GM19240 (cell line): ENCODE measurements around the gene EHBP1.
A peak's percentile ranks its signal among the peaks of the same experiment; 100 is the strongest.

Experiments used
- DNase-seq: peaks from one replicate; pipeline ENCODE4 v3.0.0; 2011; ENCODE audit warnings: low spot score; ENCODE audit not compliant: insufficient read length

EHBP1 gene

DNA sequence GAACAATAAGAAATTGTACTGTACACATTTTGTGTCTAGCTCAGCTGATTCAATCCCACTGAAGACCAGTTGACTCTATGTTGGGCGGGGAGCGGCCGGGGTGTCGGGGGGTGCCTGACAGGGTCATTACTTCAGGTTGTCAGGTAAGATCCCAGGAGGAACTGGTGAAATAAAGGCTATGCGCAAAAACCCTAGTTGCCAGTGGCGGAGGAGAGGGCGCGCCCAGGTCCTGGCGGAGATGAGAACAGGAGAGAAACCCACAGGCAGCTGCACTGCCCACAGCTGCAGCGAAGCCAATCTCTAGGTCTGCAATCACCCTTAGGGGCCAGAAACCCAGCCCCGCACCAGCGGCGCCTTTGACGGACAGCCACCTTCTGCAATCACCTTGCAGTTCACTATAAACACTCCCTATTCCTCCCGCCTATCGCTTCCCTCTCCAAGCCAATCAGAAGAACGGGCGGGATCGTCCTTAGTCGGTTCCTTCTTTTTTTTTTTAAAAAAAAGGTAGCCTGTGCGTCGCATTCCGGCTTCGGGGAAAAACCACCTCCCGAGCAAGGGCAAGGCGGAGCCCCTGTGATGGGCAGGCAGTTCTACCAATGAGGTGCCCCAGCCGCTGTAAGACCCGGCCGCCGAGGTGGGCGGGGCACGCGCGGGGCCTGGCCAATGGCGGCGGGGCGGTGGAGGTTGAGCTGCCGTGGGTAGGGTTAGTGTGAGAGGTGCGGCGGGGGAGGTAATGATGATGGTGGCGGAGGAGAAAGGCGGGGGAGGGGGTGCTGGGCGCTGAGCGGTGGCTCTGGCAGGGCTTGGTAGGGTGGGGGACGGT lies at the start of gene EHBP1:
Gene EHBP1, plus strand, starts transcription at position 707 of the 823 bp plus-strand sequence. CDS start 1,479 bp downstream, outside the sequence.
- peak; percentile 82 for DNase-seq

DNA sequence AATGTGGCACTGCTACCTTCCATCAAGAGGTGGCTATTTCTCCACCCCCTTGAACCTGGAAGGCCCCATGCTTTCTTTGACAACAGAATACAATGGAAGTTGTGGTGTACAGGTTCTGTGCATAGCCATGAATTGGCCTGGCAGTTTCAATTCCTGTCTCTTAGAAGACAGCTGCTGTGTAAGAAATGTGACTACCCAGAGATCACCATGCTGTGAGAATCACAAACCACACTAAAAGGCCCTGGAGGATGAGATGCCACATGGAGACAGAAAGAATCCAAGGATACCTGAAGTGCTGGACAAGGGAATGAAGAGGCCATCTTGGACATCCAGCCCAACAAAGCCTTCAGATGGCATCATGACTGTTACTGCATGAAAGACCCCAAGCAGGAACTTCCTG lies 47.7 kb upstream of the EHBP1 start:
- DNase-seq, result no peak

DNA sequence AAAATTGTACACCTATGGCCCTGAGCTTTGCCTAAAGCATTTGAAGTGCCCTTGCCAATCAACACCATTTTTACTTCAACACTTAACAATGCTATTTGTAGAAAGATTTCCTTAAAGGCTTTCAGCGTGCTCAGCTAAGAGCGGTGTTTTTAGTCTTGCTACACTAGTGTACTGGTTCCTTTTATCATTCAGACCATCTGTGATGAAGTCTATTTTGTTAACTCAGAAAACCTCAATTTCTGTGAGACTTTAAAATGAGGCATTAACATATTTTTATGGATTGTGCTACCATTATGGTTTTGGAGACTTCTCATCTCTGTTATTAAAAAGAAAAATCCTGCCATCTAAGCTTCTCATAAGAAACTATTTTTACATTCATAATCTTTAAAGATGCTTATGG lies 46.6 kb upstream of the EHBP1 start:
- no peak for DNase-seq

DNA sequence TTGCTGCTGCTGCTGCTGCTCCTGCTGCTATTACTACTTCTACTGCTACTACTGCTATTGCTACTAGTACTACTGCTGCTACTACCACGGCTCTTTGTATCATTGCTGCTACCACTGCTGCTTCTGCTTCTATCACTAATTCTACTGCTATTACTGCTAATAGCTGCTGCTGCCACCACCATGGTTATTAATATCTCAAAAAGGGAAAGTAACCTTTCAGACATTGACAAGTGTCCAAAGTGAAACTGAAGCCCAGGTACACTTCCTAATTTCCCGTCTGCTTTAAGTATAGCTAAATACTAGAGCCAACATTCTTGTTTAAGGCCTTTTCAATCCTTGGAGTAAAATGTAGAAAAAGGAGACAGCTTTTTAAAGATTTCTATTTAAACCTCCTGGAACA lies 45.4 kb upstream of the EHBP1 start:
- DNase-seq, result peak; percentile 38

DNA sequence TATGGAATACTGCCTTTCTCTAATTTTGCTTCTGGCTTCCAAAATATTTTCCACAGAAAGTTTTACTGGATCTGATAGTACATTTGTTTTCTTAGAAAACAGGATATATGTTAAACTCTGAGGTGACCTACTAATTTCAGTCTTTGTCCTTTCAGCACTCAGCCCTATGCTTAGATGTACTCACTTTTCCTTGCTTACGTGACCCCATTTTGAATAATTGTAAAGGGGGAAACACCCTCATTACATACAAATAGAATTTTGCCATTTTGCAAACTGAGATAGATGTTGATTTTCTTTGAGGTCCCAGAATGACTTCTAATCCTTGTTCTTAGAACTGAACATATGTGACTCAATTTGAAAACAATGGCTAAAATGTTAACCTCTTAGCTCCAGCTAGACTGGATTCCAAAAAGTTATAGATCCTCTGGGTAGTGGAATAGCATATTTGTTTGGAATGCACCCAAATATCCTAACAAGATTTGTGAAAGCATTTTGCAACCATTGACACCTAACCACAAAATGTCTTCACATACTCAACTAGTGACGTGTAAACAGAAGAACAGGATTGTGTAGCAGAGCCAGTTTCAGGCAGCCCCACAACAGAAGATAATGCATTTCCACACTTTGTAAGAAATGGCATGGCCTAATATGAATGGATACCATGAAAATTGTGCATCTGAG lies 44.8 kb upstream of the EHBP1 start:
- no peak for DNase-seq

DNA sequence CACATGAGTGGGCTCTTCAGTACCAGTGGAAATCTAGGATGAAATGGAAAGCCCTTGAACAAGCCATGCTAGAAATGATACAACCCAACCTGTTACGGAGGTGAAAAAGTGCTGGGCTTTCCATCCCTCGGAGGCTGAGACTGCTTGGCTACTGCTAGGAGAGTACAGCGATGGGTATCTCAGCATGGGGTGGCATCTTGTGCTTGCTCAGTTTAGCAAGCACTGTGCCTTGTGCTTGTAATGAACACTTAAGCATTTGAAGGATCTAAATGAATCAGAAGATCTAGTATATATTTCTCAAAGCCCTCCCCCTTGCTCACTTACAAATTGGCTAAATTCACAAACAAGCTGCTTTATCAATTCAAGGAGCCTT lies 44.3 kb upstream of the EHBP1 start:
- DNase-seq, result no peak

DNA sequence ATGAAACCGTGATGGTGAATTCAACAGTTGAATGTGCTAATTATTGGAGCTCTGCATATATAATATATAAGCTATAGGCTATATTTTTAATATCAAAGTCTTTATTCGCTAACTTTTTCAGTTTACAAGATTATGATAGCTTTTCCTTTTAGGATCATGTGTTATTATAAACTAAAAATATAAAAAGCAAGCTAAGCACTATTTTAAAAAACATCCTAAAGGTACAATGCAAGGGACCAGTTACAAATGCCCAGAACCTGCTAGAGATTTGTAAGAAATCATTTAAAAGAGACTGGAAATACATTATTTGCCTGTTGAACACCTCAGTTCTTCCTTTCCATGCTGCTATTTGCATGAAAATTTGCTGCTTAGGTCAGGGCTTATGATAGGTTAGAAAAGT lies 43.4 kb upstream of the EHBP1 start:
- DNase-seq, result no peak

DNA sequence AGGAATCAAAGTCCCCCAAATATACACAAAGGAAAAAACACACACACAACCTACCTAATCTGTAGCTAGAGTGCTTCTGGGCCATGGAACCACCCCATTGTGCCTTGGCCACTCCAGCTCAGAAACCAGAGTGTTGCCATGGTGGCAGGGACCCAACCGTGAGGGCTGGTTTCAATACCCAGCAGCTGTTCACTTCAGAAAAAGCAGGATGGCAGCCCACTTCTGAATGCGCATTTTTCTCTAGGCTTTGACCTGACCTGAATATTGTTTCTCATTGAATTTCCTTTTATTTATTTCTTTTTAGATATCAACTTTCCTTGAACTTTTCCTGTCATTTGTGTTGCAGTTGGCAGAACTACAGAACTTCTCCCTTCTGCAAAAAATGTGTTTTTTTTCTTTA lies 43.0 kb upstream of the EHBP1 start:
- no peak for DNase-seq

DNA sequence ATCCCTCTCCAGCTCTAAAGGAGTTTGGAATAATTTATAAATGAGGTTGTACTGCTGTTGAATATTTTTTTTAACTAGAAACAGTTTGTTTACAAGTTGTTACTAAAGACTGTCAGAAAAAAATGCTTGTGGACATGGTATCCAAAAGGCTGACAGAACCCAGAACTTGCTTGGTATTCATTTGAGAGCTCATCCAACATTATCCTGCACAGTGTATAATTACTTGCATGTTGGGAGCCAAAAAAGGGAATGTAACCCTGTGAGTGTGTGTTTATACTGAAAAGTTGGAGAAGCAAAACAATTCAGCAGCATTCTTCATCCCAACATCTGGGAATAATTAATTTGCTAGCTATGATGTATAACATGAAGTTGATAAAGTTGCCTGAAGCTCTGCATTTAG lies 42.1 kb upstream of the EHBP1 start:
- no peak for DNase-seq

DNA sequence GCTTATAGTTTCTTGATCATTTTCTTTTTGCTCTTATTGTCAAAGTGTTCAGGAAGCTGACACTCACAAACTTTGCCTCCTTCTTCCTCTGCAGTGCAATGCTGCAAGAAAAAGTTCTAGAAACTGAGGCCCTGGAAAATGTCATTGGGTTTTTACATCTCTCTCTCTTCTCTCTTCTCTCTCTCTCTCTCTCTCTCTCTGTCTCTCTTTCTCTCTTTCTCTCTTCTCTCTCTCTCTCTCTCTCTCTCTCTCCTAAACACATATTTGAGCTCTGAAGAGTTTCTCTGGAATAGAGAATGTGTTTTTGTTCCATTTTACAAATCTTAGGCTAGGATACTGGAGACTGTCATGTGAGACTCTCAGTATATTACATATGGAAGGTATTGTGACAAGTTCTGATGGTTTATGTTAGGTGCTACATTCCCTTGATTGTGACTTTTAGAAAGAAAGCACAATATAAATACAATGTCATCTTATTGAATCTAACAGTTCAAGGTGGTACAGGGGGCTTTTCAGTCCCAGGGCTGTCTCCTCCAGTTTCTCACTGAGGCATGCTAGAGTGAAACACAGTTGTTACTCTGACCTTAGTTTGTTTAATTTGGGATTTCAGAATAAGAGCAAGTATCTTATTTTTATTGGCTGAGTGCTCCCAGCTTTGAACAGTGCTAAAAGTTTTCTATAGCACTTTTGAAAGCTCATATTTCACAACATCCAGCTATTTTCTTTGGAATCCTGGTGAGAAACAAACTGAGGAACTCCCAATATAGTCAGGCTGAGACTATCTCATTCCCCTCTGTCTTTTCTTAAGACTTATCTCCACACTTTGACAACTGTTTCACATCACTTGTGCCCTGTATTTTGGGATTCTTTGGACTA lies 41.4 kb upstream of the EHBP1 start:
- no peak for DNase-seq

DNA sequence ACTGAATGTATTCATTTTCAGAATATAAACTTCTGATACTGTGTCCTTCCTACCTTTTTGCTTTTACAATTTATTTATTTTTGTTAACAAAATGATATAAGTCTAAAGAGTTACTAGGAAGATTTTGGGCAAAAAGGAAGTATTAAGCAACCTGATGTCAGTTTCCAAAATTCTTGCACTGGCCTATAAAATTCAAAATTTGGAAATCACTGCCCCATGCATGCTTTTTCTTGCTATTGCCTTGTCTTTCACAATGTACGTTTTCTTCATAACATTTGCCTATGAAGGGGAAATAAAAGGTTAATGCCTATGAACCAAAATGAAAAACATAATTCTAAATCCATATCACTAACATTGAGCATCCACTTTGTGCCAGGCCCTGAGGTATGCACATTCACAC lies 40.1 kb upstream of the EHBP1 start:
- DNase-seq, result no peak

DNA sequence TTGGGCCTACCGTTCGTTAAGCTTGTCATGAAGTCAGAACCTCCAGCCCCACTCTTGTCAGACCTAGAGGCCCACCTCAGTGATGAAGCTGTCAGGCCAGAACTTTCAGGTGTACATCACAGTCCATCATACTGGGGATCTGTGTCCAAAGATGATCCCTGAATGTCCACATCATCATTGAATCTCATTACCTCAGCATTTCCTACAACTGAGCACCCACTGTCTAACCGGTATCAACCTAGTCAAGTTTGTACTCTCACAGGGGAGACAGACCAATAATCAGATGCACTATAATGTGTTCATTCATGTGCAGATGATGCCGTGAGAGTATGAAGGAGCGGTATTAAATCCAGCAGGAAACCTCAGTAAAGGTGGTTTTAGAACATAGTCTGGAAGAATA lies 36.3 kb upstream of the EHBP1 start:
- no peak for DNase-seq

DNA sequence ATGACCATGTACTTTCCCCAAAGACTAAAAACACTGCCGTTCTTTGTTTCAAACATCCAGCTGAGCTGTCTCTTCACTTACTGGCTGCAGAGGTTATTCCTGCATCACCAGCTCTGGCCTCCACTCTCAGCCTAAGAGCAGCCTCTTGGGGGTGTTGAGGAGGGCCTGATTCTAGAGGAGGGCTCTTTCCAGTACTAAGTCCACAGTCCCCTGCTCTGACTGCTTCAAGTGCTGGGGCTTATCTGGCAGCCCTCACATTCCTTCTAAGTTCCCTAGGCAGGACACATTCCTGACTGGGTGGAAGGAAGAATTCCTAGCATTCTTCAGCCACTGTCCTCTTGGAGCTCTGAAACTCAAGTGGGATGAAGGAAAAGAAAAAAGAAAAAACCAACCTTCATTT lies 32.9 kb upstream of the EHBP1 start:
- DNase-seq, result no peak

DNA sequence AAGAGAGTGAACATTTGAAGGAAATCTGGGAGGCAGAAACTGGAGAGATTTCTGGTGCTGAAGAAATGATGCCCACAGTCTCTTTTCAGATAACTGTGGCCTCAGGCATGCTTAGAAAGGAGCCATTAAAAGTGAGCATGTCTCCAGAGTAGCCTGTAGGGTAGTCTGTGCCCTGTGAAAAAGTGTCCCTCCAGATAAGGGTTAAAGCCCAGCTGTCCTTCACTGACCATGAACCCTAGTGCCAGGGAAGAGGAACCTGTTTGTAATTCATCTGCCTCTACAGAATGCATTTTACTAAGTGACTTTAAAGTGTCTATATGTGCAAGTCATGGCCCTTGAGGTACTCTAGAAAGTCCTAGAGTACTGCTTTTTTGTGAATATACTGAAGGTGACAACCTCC lies 30.5 kb upstream of the EHBP1 start:
- no peak for DNase-seq

DNA sequence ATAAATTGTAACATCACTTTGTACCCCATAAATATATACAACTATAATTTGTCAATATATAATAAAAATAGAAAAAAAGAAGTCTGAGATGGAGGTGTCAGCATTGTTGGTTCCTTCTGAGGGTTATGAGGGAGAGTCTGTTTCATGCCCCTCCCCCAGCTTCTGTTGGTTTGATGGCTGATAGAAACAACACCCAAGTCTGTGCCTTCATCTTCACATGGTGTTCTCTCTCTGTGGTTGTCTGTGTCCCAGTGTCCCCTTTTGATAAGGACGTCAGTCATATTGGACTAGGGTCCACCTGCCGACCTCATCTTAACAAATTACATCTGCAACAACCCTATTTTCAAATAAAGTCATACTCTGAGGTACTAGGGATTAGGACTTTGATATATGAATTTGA lies 20.3 kb upstream of the EHBP1 start:
- no peak for DNase-seq

DNA sequence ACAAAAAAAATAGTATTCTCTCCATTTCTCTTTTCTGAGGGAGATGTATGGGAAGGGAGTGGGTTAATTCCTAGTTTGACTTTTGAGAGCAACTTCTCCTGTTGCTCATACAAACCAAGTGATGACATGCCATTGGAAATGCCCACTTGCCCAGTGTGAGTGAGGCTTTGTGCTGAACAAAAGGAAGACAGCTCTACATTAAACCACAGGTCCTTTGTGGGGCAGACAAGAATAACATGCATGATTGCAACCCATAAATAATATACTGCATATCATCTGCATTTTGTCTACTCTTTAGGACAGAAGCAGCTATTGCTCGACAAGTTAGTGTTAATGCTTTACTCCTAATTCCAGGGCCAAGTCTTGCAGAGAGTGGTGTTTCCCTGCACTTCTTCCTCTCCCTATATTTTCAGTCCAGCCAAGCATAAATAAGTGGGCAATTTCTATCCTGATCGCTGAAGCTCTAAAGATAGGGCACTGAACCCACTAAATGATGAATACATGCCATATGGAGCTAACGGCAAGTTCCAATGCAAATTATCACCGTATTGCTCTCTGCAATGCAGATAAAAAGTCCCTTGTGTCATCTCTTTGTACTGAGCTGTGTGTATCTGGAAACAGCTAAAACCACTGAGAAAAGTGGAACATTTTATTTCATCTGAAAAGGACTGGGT lies 19.4 kb upstream of the EHBP1 start:
- DNase-seq, result no peak

DNA sequence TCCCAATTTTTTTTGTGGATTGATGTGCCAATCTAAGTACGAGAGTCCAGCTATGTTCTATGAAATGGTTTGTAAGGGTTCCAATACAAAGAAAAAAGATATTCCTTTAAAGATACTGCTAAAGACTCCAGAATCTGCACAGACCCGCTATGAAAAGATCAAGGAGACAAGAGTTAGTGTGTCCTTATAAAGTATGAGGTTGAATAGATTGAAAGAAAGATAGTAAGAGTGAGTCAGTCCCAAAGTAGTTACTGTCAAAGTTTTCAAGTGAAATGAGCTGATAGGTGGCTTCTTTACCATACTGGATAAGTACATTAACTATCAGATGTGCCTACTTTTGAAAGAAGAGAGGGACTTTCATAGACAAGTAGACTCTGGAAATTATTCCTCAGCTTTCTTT lies 17.9 kb upstream of the EHBP1 start:
- DNase-seq, result no peak

DNA sequence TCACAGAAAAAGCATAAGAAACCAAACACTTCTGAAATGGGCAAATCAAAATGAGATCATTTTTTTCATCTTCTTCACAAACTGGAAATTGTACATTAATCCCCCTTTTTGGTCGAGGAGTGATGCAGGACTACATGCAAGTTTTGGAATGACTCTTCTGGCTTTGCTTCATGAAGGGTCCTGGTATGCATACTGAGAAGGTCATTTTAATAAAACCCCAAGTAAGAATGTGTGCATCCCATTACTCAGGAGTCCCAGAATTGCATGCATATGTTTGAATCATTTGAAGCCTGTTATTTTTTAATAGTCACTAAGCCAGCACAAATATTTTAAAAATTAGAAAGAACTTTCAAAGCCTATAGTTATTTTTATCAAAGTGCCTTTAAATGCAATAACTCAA lies 16.7 kb upstream of the EHBP1 start:
- DNase-seq, result no peak

DNA sequence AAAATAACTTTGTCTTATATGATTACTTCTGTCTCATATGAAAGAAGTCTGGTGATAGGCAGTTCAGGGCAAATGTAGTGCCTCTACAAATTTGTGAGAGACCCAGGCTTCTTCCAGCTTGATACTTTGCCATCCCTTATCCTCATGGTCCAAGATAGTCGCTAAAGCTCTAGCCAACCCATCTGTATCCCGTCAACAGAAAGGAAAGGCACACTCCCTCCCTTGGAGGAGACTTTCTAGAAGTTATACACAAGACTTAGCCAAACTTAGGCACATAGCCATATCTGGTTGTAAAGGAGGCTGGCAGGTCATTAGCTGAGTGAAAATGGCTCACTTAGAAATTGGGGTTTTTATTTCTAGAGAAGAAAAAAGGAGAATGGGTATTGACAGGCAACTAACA lies 14.3 kb upstream of the EHBP1 start:
- DNase-seq, result no peak

DNA sequence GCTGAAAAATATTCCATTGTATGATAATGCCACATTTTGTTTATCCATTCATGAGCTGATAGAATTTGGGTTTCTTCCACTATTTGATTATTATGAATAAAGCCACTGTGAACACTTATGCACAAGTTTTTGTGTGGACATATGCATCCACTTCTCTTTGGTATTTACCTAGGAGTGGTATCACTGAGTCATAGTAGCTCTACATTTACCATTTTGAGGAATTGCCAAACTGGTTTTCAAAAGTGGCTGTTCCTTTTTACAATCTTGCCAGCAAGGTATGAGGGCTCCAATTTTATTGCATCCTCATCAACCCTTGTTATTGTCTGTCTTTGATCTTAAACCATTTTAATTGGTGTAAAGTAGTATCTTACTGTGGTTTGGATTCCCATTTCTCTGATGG lies 13.3 kb upstream of the EHBP1 start:
- no peak for DNase-seq

DNA sequence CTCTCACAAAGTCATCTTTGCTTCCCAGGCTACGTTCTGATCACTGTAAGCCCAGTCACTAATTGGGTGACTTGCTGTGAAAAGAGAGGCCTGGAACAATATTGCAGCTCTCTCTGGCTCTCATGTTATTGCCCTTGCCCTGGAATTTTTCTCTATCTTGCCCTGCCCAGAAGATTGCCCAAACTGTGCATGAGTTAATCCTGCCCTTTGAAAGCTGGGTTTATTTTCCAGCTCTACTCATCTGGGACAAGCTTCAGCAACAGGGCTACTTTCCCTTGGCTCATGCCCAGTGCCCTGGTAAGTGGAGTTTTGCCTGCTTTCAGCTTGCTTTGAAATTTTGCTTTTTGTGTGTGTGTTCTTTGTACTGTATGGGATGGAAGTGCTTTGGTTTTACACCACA lies 6.9 kb upstream of the EHBP1 start:
- DNase-seq, result no peak

DNA sequence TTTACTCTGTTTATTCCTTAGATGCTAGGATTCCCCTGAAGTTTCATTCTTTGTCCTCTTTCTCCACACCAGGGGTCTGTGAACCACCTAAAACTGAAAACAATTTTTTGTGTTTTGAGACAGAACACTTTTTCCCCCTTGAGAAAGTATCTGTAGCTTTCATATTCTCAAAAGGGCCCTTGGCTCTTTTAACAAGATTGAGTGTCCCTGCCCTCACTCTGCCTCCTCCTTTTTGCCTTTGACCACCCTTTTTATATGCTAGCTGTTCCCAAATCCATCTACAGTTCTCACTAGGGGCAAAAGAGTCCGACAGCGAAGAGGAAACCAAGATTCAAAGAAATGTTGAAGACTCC lies 883 bp upstream of the EHBP1 start:
- DNase-seq, result no peak
